GM18870 (cell line): ENCODE measurements around the gene IL36G.
"Not testable (repeated sequence)": the region's sequence is repeated elsewhere in the genome, so short reads cannot be mapped to it uniquely, and the experiment has no call there.

Experiments used
- ATAC-seq: cut with Tn5 transposase; IDR thresholded peaks from one replicate; pipeline ENCODE4 v1.9.1; 2021; ENCODE audit warnings: moderate library complexity; ENCODE audit not compliant: unreplicated experiment

IL36G gene

DNA sequence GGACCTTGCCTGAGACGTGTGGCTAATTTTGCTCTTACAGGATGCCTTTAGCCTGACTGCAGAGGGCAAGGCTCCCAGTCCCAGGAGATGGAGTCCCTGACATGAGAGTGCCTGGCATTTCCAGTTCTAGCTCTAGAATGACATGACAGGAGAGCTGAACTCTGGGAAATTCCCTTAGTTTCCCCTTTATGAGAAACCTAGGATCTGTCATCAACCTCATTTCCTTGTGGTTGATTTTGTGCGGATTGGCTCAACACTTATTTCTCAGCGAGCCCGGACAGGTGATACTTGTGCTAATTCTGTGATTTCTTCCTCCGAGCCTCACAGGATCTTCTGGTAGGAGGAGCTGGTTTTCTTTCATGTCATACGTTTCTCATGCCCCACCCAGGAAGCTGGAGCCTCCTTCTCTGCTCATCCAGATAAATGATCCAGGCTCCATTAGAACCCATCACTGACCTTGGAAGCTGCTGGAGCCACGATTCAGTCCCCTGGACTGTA lies at the start of gene IL36G:
IL36G (plus strand) TSS at position 448 of the 498 bp plus-strand sequence. CDS start 633 bp downstream, outside the sequence.
- no peak for ATAC-seq

DNA sequence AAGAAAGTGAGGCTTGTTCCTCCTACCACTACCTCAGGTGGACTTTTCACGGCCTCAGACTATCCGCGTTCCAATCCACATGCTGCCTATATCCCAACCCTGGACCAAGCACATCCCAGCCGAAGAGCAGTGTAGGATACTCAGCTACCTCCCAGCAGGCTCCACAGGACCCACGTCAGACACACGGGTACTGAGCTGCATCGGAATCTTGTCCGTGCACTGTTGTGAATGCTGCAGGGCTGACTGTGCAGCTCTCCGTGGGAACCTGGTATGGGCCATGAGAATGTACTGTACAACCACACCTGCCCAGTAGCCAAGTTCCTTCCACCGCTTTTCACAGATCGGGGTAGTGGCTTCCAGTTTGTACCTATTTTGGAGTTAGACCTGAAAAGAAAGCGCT lies 44.5 kb upstream of the IL36G start:
- no peak for ATAC-seq

DNA sequence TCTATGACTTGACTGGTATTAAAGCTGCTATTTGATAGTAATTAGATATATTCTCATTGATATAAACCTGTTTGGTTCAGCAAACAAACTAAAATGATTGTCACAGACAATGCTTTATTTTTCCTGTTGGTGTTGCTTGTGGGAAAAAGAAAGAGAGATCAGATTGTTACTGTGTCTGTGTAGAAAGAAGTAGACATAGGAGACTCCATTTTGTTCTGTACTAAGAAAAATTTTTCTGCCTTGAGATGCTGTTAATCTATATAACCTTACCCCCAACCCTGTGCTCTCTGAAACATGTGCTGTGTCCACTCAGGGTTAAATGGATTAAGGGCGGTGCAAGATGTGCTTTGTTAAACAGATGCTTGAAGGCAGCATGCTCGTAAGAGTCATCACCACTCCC lies 43.7 kb upstream of the IL36G start:
- not testable (repeated sequence) for ATAC-seq

DNA sequence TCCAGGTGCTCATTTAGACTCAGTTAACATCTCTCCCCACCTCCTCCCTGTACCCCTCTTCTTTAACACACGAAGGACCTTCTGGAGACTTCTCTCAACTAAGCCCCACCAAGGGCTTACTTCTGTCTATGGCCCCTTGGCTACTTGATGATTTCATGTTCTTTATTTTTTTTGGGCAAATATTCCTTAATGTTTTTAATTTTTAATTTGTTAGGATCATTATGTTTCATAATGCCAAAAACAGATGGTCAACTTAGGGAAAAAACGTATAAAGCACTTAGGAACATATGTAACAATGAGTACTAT lies 40.9 kb upstream of the IL36G start:
- ATAC-seq = no peak

DNA sequence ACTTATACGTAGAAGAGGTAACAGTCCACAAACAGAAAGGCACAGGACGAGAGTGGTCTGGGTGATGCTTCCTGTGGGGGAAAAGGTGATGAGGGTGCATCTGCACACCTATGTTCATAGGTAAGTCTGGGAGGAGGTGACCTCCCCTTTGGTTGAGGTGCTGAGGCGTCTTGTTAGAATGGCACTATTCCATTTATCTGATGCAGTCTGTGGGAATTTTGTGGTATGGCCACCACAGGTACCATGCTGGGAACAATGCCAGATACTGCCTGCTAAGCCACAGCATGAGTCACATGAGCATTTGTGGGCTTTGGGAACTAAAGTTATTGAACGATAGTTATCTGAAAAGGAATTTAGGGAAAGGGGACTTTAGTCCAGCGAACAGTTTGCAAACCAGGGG lies 38.9 kb upstream of the IL36G start:
- no peak for ATAC-seq

GRCh38 chr2:112939425-112939824 lies 38.4 kb upstream of the IL36G start:
- ATAC-seq = no peak

GRCh38 chr2:112940859-112941625 lies 36.8 kb upstream of the IL36G start:
- no peak for ATAC-seq

- ATAC-seq = peak; percentile 72
Measured at GRCh38 chr2:112941753-112942653, 35.8 kb upstream of the IL36G start.

GRCh38 chr2:112942654-112943002 lies 35.2 kb upstream of the IL36G start:
- no peak for ATAC-seq

- ATAC-seq = no peak
Measured at GRCh38 chr2:112944971-112945370, 32.8 kb upstream of the IL36G start.

DNA sequence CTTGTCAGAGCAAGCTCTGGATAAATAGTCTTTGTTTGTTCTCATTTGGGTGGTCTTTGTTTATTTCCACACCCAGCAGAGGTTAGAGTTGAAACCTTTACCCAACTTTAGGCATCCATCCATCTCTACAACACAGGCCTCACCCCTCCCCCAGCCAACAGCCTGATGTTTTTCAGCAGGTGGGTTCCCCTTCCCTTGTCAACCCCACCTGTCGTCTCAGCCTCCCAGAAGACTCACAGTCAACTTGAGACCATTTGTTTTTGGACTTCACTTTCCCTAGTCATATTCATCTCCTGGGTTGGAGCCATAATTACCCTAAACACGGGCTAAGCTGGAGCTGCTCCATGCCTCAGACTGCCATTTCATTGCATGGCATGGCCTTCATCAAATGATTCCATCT lies 31.7 kb upstream of the IL36G start:
- ATAC-seq = no peak

DNA sequence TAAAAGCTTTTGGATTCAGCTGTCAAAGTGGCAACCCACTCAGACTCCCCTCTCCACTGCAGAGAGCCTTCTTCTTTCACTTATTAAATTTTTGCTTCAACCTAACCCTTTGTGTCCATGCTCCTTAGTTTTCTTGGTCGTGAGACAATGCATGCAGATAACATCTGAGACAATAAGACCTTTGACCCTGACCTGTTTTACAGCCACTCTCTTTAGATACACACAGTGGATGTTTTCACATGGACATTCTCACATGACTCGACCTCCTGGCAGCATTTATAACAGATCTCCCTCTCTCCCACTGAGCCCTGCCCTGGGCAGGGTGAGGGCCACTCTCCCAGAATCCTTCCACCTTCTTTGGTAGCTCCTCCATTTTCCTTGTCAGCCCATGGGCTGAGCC lies 30.4 kb upstream of the IL36G start:
- no peak for ATAC-seq

GRCh38 chr2:112949456-112949855 lies 28.4 kb upstream of the IL36G start:
- no peak for ATAC-seq

- no peak for ATAC-seq
Measured at GRCh38 chr2:112954364-112954763, 23.4 kb upstream of the IL36G start.

GRCh38 chr2:112957511-112957910 lies 20.3 kb upstream of the IL36G start:
- ATAC-seq = no peak

DNA sequence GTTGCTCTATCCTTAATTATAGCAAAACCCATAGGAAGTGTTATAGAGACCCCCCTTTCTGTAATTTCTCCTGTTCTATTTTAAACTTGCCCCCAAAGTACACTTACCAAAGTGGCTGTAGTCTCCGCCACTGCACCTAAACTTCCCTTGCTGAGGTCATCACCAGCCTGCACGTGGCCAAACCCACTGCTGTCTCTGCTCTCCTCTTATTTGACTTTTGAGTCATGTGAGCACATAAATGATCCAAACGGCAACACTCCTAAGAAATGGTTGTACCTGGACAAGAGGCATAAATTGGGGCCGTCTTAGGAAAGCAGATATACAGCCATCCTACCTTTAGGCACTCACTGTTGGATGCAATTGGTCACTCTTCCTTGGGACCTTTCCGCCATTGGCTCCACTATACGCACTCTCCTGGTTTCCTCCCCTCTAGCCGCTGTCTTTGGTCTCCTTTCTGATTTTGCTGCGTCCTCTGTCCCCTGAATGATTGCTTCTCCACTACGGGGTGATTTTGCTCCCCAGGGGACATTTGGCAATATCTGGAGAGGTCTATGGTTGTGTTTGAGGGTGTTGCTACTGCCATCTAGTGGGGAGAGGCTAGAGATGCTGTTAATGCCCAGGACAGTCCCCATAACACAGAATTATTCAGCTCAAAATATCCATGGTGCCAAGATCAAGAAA lies 19.2 kb upstream of the IL36G start:
- ATAC-seq = no peak

DNA sequence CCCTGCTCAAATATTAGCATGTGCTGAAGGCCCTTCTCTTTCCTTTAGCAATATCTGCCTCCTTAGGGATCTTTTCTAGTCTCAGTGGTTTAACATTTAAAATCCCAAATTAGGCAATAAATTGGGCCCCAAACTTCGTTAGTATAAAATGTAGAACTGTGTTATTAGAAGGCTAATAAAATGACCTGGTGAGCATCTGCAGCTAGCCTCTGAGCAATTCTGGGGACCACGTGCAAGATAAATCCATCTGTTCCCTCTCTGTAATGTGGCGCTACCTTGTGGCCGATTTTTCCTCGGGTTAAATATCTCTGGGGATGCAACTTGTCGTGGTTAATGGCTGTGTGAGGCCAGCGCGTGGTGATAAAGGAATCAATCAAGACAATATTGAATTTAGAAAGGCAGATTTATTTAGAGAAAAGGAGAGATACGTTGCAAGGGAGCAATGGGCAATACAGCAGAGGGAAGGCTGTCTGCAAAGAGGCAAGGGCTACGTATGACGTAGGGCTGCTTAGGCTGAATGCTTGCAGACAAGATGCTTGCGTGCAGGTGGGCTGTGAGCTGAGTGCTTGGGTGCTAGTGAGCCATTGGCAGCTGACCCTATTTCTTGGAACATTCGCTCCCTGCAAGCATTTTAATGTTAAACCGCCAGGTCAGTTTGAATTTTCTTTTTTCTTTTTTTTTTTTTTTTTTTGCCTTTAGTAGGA lies 18.5 kb upstream of the IL36G start:
- ATAC-seq = no peak

- no peak for ATAC-seq
Measured at GRCh38 chr2:112960230-112960825, 17.5 kb upstream of the IL36G start.

- no peak for ATAC-seq
Measured at GRCh38 chr2:112962308-112963175, 15.3 kb upstream of the IL36G start.

DNA sequence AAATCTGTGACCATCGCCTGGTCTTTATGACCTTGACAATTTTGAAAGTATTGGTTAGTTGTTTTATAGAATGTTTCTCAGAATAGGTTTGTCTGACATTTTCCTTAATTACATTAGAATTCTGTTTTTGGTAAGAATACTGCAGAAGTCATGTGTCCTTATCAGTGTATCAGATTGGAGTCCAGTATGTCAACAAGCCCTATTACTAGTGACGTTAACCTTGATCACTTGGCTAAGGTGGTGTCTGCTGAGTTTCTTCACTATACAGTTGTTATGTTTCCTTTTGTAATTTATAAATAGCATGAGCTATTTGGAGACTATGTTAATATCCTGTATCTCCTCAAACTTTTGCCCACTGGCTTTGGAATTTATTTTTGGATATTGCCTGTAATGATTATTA lies 10.8 kb upstream of the IL36G start:
- no peak for ATAC-seq
